Activated B cell treated with CpG ODN at 0.5 μM for 24 hours (primary cell): ENCODE measurements around the gene FCSK. TPM values are rescaled to one million over a fixed set of nuclear protein-coding genes. Genes with fewer than 3 reads are reported as not detected.

ENCODE experiments used
- ATAC-seq: fragments of 200-7000 bp; cut with Tn5 transposase; one replicate; pipeline ENCODE4 v1.10.0; 2021; ENCODE audit warnings: low read depth, mild to moderate bottlenecking, moderate library complexity
- CTCF ChIA-PET: fragments of 350-600 bp; sonication (Branson Sonifier 250); formaldehyde crosslinking; loops from one replicate; lab custom pipeline; 2021; ENCODE audit warnings: antibody characterized with exemption; lab: Charles Lee
- POLR2A ChIA-PET: fragments of 350-600 bp; sonication (Branson Sonifier 250); formaldehyde crosslinking; loops from one replicate; lab custom pipeline; 2021; ENCODE audit warnings: antibody characterized with exemption; lab: Charles Lee
- DNase-seq: peaks from one replicate; pipeline ENCODE4 v3.0.0; 2022
- H3K27ac Mint-ChIP-seq: one replicate; pipeline ENCODE4 v1.8.0; 2020; ENCODE audit warnings: mixed read lengths
- H3K27me3 Mint-ChIP-seq: one replicate; pipeline ENCODE4 v1.8.0; 2021; ENCODE audit warnings: mixed read lengths
- H3K36me3 Mint-ChIP-seq: one replicate; pipeline ENCODE4 v1.8.0; 2021; ENCODE audit warnings: low read depth, mixed read lengths
- H3K4me1 Mint-ChIP-seq: one replicate; pipeline ENCODE4 v1.8.0; 2021; ENCODE audit warnings: mixed read lengths
- H3K4me3 Mint-ChIP-seq: one replicate; pipeline ENCODE4 v1.8.0; 2020; ENCODE audit warnings: mild to moderate bottlenecking, mixed read lengths
- H3K9me3 Mint-ChIP-seq: one replicate; pipeline ENCODE4 v1.8.0; 2020; ENCODE audit warnings: mixed read lengths
- CTCF ChIP-seq: fragments of 200-600 bp; IDR thresholded peaks from one replicate; pipeline ENCODE4 v1.8.0; 2022; ENCODE audit warnings: antibody characterized with exemption, mild to moderate bottlenecking
- intact Hi-C: fragments of 100-400 bp; cut with micrococcal nuclease; formaldehyde crosslinking; loops from one replicate; pipeline ENCODE4 v1.15.1; 2024
- total RNA-seq: library from RNA; stranded (reverse); gene quantifications from 2 replicates; pipeline ENCODE4 v1.2.3, GENCODE V29; 2022

FCSK gene
- total RNA-seq, 1 donor from 2014 or later, result 21.4 TPM

- no peak for ATAC-seq
- ChIA-PET POLR2A (interaction anchor here (1.1 kb wide), 1 partner anchor 85 kb away, joined by 3 read pairs; no protein-coding TSS in a partner anchor), CTCF (interaction anchor here (1.4 kb wide), 1 partner anchor 70 kb away, joined by 8 read pairs; no protein-coding TSS in a partner anchor)
- DNase-seq, result no peak
- no peak for TF ChIP-seq CTCF
- no peak overlapping the region for H3K27ac Mint-ChIP-seq
- no peaks in the 10 kb centered on the region for H3K4me1 Mint-ChIP-seq
- no peaks in the 10 kb centered on the region for H3K27me3 Mint-ChIP-seq
- H3K36me3 Mint-ChIP-seq, result peaks cover 14% of the 10 kb centered on the region
- no peaks in the 10 kb centered on the region for H3K9me3 Mint-ChIP-seq
- intact Hi-C loops, result no loop called here
- no peak overlapping the region for H3K4me3 Mint-ChIP-seq
These were observed 11.8 kb downstream of the FCSK start for GRCh38 chr16:70465999-70466804.

- H3K27ac Mint-ChIP-seq, result no peak overlapping the region
- intact Hi-C loops, result no loop called here
These were observed 12.3 kb downstream of the FCSK start for GRCh38 chr16:70466805-70467076.

GRCh38 chr16:70467113-70467512 lies 12.7 kb downstream of the FCSK start:
- no peak overlapping the region for H3K27ac Mint-ChIP-seq
- CTCF ChIA-PET, result interaction anchor here (0.8 to 1.4 kb wide), 2 partner anchors 71 to 97 kb away, joined by 3 to 8 read pairs; no protein-coding TSS in a partner anchor
- H3K4me1 Mint-ChIP-seq, result no peaks in the 10 kb centered on the region
- H3K9me3 Mint-ChIP-seq, result no peaks in the 10 kb centered on the region
- TF ChIP-seq CTCF, result no peak
- H3K36me3 Mint-ChIP-seq, result peaks cover 12% of the 10 kb centered on the region
- no peak overlapping the region for H3K4me3 Mint-ChIP-seq
- no peak for DNase-seq
- intact Hi-C loops, result no loop called here
- POLR2A ChIA-PET, result interaction anchor here (1.1 kb wide), 1 partner anchor 86 kb away, joined by 3 read pairs; no protein-coding TSS in a partner anchor
- no peaks in the 10 kb centered on the region for H3K27me3 Mint-ChIP-seq
- no peak for ATAC-seq

More at GRCh38 chr16:70466805-70467076, 12.3 kb downstream of the FCSK start:
- DNase-seq (no peak), ATAC-seq (no peak)
- Mint-ChIP-seq H3K4me1 (no peaks in the 10 kb centered on the region), H3K36me3 (peaks cover 14% of the 10 kb centered on the region), H3K27me3 (no peaks in the 10 kb centered on the region), H3K4me3 (no peak overlapping the region), H3K9me3 (no peaks in the 10 kb centered on the region)
- CTCF ChIA-PET, result interaction anchor here (0.8 to 1.4 kb wide), 2 partner anchors 70 to 96 kb away, joined by 3 to 8 read pairs; no protein-coding TSS in a partner anchor
- no peak for TF ChIP-seq CTCF
- POLR2A ChIA-PET, result interaction anchor here (1.1 kb wide), 1 partner anchor 85 kb away, joined by 3 read pairs; no protein-coding TSS in a partner anchor

GRCh38 chr16:70467608-70468007 lies 13.2 kb downstream of the FCSK start:
- ATAC-seq (no peak), DNase-seq (no peak)
- POLR2A ChIA-PET, result no interaction called here
- TF ChIP-seq CTCF, result no peak
- no peak overlapping the region for H3K4me3 Mint-ChIP-seq
- no peaks in the 10 kb centered on the region for H3K4me1 Mint-ChIP-seq
- intact Hi-C loops, result no loop called here
- CTCF ChIA-PET, result interaction anchor here (0.8 to 1.4 kb wide), 2 partner anchors 71 to 97 kb away, joined by 3 to 8 read pairs; no protein-coding TSS in a partner anchor
- H3K27ac Mint-ChIP-seq, result no peak overlapping the region
- H3K27me3 Mint-ChIP-seq, result no peaks in the 10 kb centered on the region
- peaks cover 12% of the 10 kb centered on the region for H3K36me3 Mint-ChIP-seq
- H3K9me3 Mint-ChIP-seq, result no peaks in the 10 kb centered on the region
